Tibial nerve (tissue), 4 donors: Measurements from ENCODE around the gene ST8SIA4. TPM values are rescaled to one million over a fixed set of nuclear protein-coding genes. Genes with fewer than 3 reads are reported as not detected.

Experiments
- DNase-seq, 2 donors: peaks; one replicate each; pipeline ENCODE4 v3.0.0-alpha.2; 2019; ENCODE audit warnings: low spot score in 2 of 2
- H3K27ac ChIP-seq, 4 donors: fragments of 200-600 bp; sonication (generic) in 3 of 4; one replicate each; pipeline ENCODE4 v1.5.1; 2017 to 2019; ENCODE audit warnings: mild to moderate bottlenecking in 1 of 4
- H3K27me3 ChIP-seq, 2 donors: fragments of 200-600 bp; sonication (generic) in 1 of 2; one replicate each; pipeline versions ENCODE4 v1.5.1 to v1.6.0; 2017 to 2019
- H3K36me3 ChIP-seq, 3 donors: fragments of 200-600 bp; sonication (generic); one replicate each; pipeline ENCODE4 v1.5.1; 2018 to 2019
- H3K4me1 ChIP-seq, 4 donors: fragments of 200-600 bp; sonication (generic) in 3 of 4; one replicate each; pipeline ENCODE4 v1.5.1; 2017 to 2019
- H3K4me3 ChIP-seq, 4 donors: fragments of 200-600 bp; sonication (generic) in 3 of 4; one replicate each; pipeline ENCODE4 v1.5.1; 2017 to 2019; ENCODE audit warnings: mild to moderate bottlenecking in 1 of 4, moderate library complexity in 1 of 4
- H3K9me3 ChIP-seq, 4 donors: fragments of 200-600 bp; sonication (generic) in 3 of 4; one replicate each; pipeline ENCODE4 v1.5.1; 2017 to 2019
- EP300 ChIP-seq, 2 donors: sonication (generic); formaldehyde crosslinking; IDR thresholded peaks; one replicate each; pipeline ENCODE4 v1.6.1; 2017; ENCODE audit warnings: antibody characterized with exemption in 2 of 2, mild to moderate bottlenecking in 1 of 2
- POLR2A ChIP-seq, 2 donors: fragments of 450-650 bp; IDR thresholded peaks; one replicate each; pipeline ENCODE4 v1.6.1; 2017; ENCODE audit warnings: antibody characterized with exemption in 2 of 2, mild to moderate bottlenecking in 2 of 2, moderate library complexity in 2 of 2
- WGBS, 2 donors: methylation state at CpG; one replicate each; pipeline ENCODE4 v1.1.5; 2018; 5-methylcytosine and 5-hydroxymethylcytosine counted together
- total RNA-seq, 4 donors: library from RNA; depleted of rRNA; stranded (reverse); fragments of >200 nt; gene quantifications; one replicate each; pipeline ENCODE4 v1.1.0, GENCODE V29; 2016
- TF ChIP-seq, protein P1 (sequence below), 5 experiments: fragments of 200-600 bp in 3 of 5; fragments of 450-650 bp in 2 of 5; sonication (generic) in 3 of 5; IDR thresholded peaks; one replicate each; pipeline ENCODE4 v1.5.1; 2016 to 2019; ENCODE audit warnings: antibody characterized with exemption in 5 of 5, mild to moderate bottlenecking in 3 of 5, moderate library complexity in 2 of 5

Gene ST8SIA4
- total RNA-seq, 4 donors from 2014 or later, result 1.8 to 5.7 (median 3.5) TPM

DNA sequence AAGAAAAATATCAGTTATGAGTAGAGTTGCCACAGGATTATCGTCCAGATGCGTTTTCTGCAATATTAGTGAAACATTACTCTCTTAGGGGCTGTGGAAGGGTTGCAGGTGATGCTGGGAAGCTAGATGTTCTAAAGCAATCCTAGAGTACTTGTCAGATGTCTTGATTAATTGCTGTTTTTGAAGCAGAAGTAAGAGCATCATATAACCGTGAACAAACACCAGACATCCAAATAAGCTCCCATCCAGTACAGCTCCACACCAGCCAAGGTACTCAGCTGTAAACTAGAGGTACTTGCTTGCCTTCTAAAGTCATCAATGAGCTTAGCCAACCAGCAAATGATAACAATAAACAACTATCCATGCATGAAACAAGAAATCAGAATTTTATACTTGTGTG lies 131.1 kb downstream of the ST8SIA4 start:
- H3K27ac ChIP-seq, result no peak overlapping the region
- 85 to 87% methylated on average over 3 of the region's 3 CpGs for WGBS, 2 donors
- H3K36me3 ChIP-seq, result no peaks in the 10 kb centered on the region
- no peaks in the 10 kb centered on the region for H3K4me1 ChIP-seq
- H3K27me3 ChIP-seq, result no peaks in the 10 kb centered on the region
- TF ChIP-seq POLR2A (IDR thresholded peaks at IDR 0.05), result no peak
- TF ChIP-seq EP300 (IDR thresholded peaks at IDR 0.05), result no peak
- TF ChIP-seq, protein P1, sequence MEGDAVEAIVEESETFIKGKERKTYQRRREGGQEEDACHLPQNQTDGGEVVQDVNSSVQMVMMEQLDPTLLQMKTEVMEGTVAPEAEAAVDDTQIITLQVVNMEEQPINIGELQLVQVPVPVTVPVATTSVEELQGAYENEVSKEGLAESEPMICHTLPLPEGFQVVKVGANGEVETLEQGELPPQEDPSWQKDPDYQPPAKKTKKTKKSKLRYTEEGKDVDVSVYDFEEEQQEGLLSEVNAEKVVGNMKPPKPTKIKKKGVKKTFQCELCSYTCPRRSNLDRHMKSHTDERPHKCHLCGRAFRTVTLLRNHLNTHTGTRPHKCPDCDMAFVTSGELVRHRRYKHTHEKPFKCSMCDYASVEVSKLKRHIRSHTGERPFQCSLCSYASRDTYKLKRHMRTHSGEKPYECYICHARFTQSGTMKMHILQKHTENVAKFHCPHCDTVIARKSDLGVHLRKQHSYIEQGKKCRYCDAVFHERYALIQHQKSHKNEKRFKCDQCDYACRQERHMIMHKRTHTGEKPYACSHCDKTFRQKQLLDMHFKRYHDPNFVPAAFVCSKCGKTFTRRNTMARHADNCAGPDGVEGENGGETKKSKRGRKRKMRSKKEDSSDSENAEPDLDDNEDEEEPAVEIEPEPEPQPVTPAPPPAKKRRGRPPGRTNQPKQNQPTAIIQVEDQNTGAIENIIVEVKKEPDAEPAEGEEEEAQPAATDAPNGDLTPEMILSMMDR (IDR thresholded peaks at IDR 0.05), result no peak
- no peak for DNase-seq
- H3K4me3 ChIP-seq, result no peak overlapping the region
- H3K9me3 ChIP-seq, result no peaks in the 10 kb centered on the region

DNA sequence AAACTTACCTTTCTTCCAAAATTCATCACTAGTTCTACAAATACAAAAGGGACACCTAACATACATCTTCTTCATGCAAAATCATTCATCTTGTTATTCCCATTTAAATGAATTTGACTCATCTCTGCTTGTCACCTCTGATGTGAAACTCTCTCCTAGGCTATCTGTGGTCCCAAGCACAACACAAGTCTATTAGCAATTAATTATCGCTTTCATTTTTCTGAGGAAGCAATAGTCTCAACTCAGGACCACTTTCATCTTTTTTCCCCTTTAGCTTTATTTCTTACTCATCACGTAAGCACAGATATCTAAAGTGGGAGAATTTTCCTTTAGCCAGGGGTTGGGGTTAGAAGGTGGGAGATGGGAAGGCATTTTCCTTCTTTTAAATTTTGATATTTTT lies 131.9 kb downstream of the ST8SIA4 start:
- no peaks in the 10 kb centered on the region for H3K36me3 ChIP-seq
- no peaks in the 10 kb centered on the region for H3K4me1 ChIP-seq
- H3K27me3 ChIP-seq, result no peaks in the 10 kb centered on the region
- DNase-seq, result no peak
- 49 to 70% methylated on average over 2 of the region's 2 CpGs for WGBS, 2 donors
- no peak overlapping the region for H3K27ac ChIP-seq
- H3K4me3 ChIP-seq, result no peak overlapping the region
- no peak for TF ChIP-seq EP300 (IDR thresholded peaks at IDR 0.05)
- TF ChIP-seq, protein P1 (IDR thresholded peaks at IDR 0.05), result no peak
- no peak for TF ChIP-seq POLR2A (IDR thresholded peaks at IDR 0.05)
- no peaks in the 10 kb centered on the region for H3K9me3 ChIP-seq

DNA sequence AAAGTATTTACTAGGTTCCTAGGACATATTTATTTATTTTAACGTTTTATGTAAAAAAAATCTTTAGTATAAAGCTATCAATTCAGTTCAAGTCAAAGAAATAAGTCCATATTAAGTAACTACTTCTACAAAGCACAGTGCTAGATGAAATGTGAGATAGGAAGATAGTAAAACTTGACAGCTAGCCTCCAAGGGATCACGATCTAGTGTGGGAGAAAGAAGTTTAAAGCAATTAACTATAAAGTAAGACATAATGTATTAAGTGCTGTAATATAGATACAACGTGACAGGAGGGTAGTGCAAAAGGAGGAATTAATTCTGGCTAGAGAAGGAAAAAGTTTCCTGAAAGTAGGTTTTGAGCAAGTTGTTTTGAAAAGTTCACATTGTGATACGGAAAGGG lies 134.9 kb downstream of the ST8SIA4 start:
- DNase-seq, result no peak
- no peaks in the 10 kb centered on the region for H3K36me3 ChIP-seq
- 73 to 82% methylated on average over 4 of the region's 4 CpGs for WGBS, 2 donors
- H3K9me3 ChIP-seq, result no peaks in the 10 kb centered on the region
- no peaks in the 10 kb centered on the region for H3K27me3 ChIP-seq
- no peak overlapping the region for H3K4me3 ChIP-seq
- H3K4me1 ChIP-seq, result no peaks in the 10 kb centered on the region
- no peak overlapping the region for H3K27ac ChIP-seq
- TF ChIP-seq POLR2A (IDR thresholded peaks at IDR 0.05) (no peak), EP300 (IDR thresholded peaks at IDR 0.05) (no peak)
- TF ChIP-seq, protein P1 (IDR thresholded peaks at IDR 0.05), result no peak

DNA sequence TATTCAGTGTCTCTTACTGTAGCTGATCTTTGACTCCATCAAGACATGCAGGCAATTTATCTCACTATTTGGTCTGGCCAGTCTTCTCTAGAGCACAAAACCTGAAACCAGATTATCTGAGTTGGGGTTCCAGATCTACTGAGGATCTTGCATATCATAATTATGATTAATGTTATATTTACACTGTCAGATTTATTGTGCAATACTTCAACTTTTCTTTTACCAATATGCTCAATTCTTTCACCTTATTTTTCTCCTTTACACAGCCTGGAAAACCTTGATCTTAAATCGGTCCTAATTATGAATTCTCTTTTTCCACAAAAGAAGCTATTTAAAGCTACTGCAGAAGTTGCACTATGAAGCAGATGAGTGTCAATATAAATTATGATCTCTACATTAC lies 140.1 kb downstream of the ST8SIA4 start:
- Histone ChIP-seq H3K4me1 (no peaks in the 10 kb centered on the region), H3K36me3 (no peaks in the 10 kb centered on the region), H3K27ac (no peak overlapping the region), H3K27me3 (no peaks in the 10 kb centered on the region), H3K9me3 (no peaks in the 10 kb centered on the region), H3K4me3 (no peak overlapping the region)
- TF ChIP-seq POLR2A (IDR thresholded peaks at IDR 0.05) (no peak), EP300 (IDR thresholded peaks at IDR 0.05) (no peak)
- TF ChIP-seq, protein P1 (IDR thresholded peaks at IDR 0.05), result no peak
- no peak for DNase-seq
- 79 to 90% methylated on average over 1 of the region's 1 CpG for WGBS, 2 donors

DNA sequence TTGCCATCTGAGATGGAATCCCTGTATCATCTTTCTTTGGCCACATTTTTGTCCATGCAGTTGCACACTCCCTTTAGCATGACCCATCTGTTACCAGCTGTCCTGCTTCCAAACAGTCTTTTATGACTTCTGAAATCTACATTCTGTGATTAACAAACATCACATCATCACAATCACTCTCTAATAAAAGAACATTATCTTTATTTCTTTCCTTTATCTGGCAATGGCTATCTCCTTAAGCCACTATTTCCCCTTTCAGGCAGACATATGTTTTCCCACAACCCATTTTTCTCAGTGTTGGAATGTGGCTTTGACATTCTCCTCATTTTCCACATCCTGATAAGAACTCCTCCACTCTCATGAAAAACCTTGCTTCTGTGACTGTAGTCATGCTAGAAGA lies 141.0 kb downstream of the ST8SIA4 start:
- H3K27ac ChIP-seq, result no peak overlapping the region

More for the DNA sequence above, 141.0 kb downstream of the ST8SIA4 start:
- H3K4me1 ChIP-seq, result no peaks in the 10 kb centered on the region
- H3K4me3 ChIP-seq, result no peak overlapping the region
- H3K9me3 ChIP-seq, result no peaks in the 10 kb centered on the region
- no peak for TF ChIP-seq EP300 (IDR thresholded peaks at IDR 0.05)
- TF ChIP-seq, protein P1 (IDR thresholded peaks at IDR 0.05), result no peak
- no peak for TF ChIP-seq POLR2A (IDR thresholded peaks at IDR 0.05)
- no peaks in the 10 kb centered on the region for H3K36me3 ChIP-seq
- H3K27me3 ChIP-seq, result no peaks in the 10 kb centered on the region
- DNase-seq, result no peak
